ENCODE measurements around the gene DCTN4. TPM values are rescaled to one million over a fixed set of nuclear protein-coding genes. Genes with fewer than 3 reads are reported as not detected.

DCTN4 gene
- total and polyA plus RNA-seq, 2 of the 4 experiments (the other 2 are of a cell fraction): 28.1 to 50.2 TPM

DNA sequence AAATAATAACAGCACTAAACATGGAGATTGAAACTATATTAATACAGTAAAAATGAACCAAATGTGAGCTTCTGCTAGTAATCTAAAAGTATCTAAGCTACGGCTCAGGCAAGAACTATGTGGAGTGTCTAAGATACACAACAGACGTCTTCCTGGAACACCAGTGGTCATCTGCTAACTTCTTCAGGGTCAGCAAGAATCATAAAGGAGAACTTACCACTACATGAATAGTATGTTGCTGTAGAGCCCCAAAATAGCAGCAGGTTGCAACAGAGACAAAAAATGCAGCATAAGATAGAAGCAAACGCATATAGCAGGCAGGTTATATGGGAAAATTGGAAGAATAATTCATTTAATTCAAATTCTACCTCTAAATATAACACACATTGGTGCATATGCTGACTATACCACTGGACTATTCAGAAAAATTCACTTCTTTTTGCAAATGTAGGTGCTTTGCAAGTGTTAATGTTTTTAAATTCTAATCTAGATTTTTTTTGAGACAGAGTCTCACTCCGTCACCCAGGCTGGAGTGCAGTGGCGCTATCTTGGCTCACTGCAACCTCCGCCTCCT lies 27.1 kb downstream of the DCTN4 start:
- in situ Hi-C loops (cut with MboI; ENCODE audit: low sequenced_read_pairs) (no loop called here), intact Hi-C loops (cut with micrococcal nuclease) (loop anchor here (5.0 kb wide), 1 partner anchor 116 kb away; the partner anchor contains the start of gene IRGM), dilution Hi-C loops (cut with HindIII; ENCODE audit: low sequenced_read_pairs, unreplicated experiment) (no loop called here)
- Histone ChIP-seq H2BK5ac (ENCODE audit: low read depth, low read length, poor library complexity, severe bottlenecking) (no peak overlapping the region), H2AFZ (replicated peaks; ENCODE audit: low read length, poor library complexity) (no peak overlapping the region), H4K20me1 (ENCODE audit: insufficient read depth, low read length) (peaks cover 13% of the 10 kb centered on the region), H3K9me3 (ENCODE audit: control insufficient read depth, insufficient read depth, low read length) (peaks cover 4% of the 10 kb centered on the region; the same call in 1 of the 2 replicates), H3K23ac (ENCODE audit: low read depth, low read length) (no peak overlapping the region), H2AK5ac (ENCODE audit: low read depth, low read length) (no peak overlapping the region), H3K27ac (ENCODE audit: insufficient read depth, low read length) (no peak overlapping the region), H3K36me3 (ENCODE audit: control insufficient read depth, insufficient read depth, low read length) (peaks cover 37% of the 10 kb centered on the region), H3K14ac (replicated peaks; ENCODE audit: low read depth, low read length) (no peak overlapping the region), H3K56ac (ENCODE audit: extremely low read depth, insufficient read depth, low read length) (no peak overlapping the region), H3K4me3 (ENCODE audit: insufficient read depth, low read depth, low read length) (no peak overlapping the region), H4K5ac (ENCODE audit: low read depth, low read length) (no peak overlapping the region), H3K9me1 (ENCODE audit: insufficient read depth, low read length) (no peaks in the 10 kb centered on the region), H3K4me1 (ENCODE audit: control insufficient read depth, insufficient read depth, low read length) (no peaks in the 10 kb centered on the region), H3K27me3 (ENCODE audit: control insufficient read depth, insufficient read depth, low read length) (no peaks in the 10 kb centered on the region), H4K91ac (ENCODE audit: insufficient read depth, low read depth, low read length) (no peak overlapping the region), H3K9ac (ENCODE audit: low read depth, low read length) (no peak overlapping the region), H3K4ac (ENCODE audit: low read depth, low read length) (no peak overlapping the region), H3K18ac (ENCODE audit: low read depth, low read length) (no peak overlapping the region), H4K8ac (ENCODE audit: low read depth in 2 of 2, low read length in 2 of 2) (no peak overlapping the region), H3K4me2 (ENCODE audit: low read depth, low read length) (no peak overlapping the region), H2BK15ac (ENCODE audit: low read depth, low read length) (no peak overlapping the region), H2BK20ac (ENCODE audit: low read depth, low read length) (no peak overlapping the region), H2AK9ac (replicated peaks; ENCODE audit: low read depth, low read length, poor library complexity) (no peak overlapping the region), H3K79me1 (ENCODE audit: low read depth in 1 of 2, low read length in 2 of 2) (peaks cover 26 to 28% of the 10 kb centered on the region in 2 experiments), H2BK120ac (ENCODE audit: low read depth, low read length) (no peak overlapping the region)
- ATAC-seq (ENCODE audit: low read depth) (no peak), DNase-seq (no peak)
- TF ChIP-seq RCOR1 (IDR thresholded peaks at IDR 0.05; ENCODE audit: insufficient replicate concordance, low read length) (no peak), BHLHE40 (IDR thresholded peaks at IDR 0.05; ENCODE audit: low read depth, low read length) (no peak), RFX5 (IDR thresholded peaks at IDR 0.05; ENCODE audit: low read depth, low read length) (no peak), SMC3 (IDR thresholded peaks at IDR 0.05; ENCODE audit: low read depth, low read length) (no peak), RAD21 (IDR thresholded peaks at IDR 0.05; ENCODE audit: low read length) (no peak), MXI1 (IDR thresholded peaks at IDR 0.05; ENCODE audit: borderline replicate concordance, low read depth, low read length) (no peak)
- TF ChIP-seq, protein P1, sequence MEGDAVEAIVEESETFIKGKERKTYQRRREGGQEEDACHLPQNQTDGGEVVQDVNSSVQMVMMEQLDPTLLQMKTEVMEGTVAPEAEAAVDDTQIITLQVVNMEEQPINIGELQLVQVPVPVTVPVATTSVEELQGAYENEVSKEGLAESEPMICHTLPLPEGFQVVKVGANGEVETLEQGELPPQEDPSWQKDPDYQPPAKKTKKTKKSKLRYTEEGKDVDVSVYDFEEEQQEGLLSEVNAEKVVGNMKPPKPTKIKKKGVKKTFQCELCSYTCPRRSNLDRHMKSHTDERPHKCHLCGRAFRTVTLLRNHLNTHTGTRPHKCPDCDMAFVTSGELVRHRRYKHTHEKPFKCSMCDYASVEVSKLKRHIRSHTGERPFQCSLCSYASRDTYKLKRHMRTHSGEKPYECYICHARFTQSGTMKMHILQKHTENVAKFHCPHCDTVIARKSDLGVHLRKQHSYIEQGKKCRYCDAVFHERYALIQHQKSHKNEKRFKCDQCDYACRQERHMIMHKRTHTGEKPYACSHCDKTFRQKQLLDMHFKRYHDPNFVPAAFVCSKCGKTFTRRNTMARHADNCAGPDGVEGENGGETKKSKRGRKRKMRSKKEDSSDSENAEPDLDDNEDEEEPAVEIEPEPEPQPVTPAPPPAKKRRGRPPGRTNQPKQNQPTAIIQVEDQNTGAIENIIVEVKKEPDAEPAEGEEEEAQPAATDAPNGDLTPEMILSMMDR (conservative IDR thresholded peaks at IDR 0.05; ENCODE audit: low read depth, low read length): no peak
- TF ChIP-seq, protein P2, sequence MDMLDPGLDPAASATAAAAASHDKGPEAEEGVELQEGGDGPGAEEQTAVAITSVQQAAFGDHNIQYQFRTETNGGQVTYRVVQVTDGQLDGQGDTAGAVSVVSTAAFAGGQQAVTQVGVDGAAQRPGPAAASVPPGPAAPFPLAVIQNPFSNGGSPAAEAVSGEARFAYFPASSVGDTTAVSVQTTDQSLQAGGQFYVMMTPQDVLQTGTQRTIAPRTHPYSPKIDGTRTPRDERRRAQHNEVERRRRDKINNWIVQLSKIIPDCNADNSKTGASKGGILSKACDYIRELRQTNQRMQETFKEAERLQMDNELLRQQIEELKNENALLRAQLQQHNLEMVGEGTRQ (IDR thresholded peaks at IDR 0.05; ENCODE audit: low read depth, low read length): no peak
- ChIA-PET POLR2A (ENCODE audit: unreplicated experiment) (interaction anchor here (1.3 kb wide), 1 partner anchor 27 kb away, joined by 3 read pairs; the partner anchor contains the start of gene DCTN4), CTCF (no interaction called here)
- no TSS peak for BruUV-seq (replicated peaks)
- WGBS, 2 experiments (ENCODE audit: extremely low coverage in 2 of 2, insufficient read length in 1 of 2): 93% methylated on average over 3 of the region's 6 CpGs; no CpG with 5 or more reads in 1 of the 2 experiments

Data from IMR-90 (cell line).